NT2/D1 (cell line): ENCODE data around the gene PDZRN3.

Experiments used
- DNase-seq: peaks from one replicate; pipeline ENCODE4 v3.0.0-alpha.2; 2011; ENCODE audit warnings: low read depth, low spot score
- H3K27me3 ChIP-seq: 2 replicates; pipeline ENCODE4 v1.6.0; 2011; ENCODE audit warnings: mild to moderate bottlenecking; ENCODE audit not compliant: insufficient read length, insufficient read depth
- H3K36me3 ChIP-seq: 2 replicates; pipeline ENCODE4 v1.6.1; 2011; ENCODE audit warnings: mild to moderate bottlenecking, low read length, mixed read lengths; ENCODE audit not compliant: insufficient read depth, insufficient read length
- H3K4me1 ChIP-seq: 2 replicates; pipeline ENCODE4 v1.5.1; 2011; ENCODE audit not compliant: insufficient read depth, insufficient read length
- H3K4me3 ChIP-seq: 2 replicates; pipeline ENCODE4 v1.5.1; 2011; ENCODE audit warnings: low read depth; ENCODE audit not compliant: insufficient read length
- H3K9ac ChIP-seq: 2 replicates; pipeline ENCODE4 v1.6.0; 2011; ENCODE audit warnings: low read depth; ENCODE audit not compliant: insufficient read length
- H3K9me3 ChIP-seq: 2 replicates; pipeline ENCODE4 v1.5.1; 2011; ENCODE audit warnings: mild to moderate bottlenecking, low read length; ENCODE audit not compliant: insufficient read depth
- SUZ12 ChIP-seq: IDR thresholded peaks from 2 replicates; pipeline ENCODE4 v1.6.1; 2011; ENCODE audit not compliant: insufficient read length, insufficient read depth; ENCODE audit errors: extremely low read depth
- YY1 ChIP-seq: IDR thresholded peaks from 2 replicates; pipeline ENCODE4 v1.6.1; 2011; ENCODE audit not compliant: insufficient read length, insufficient read depth
- ZNF274 ChIP-seq: IDR thresholded peaks from 2 replicates; pipeline ENCODE4 v1.6.1; 2011; ENCODE audit warnings: mild to moderate bottlenecking, low read depth, low read length

PDZRN3 gene

GRCh38 chr3:73536952-73537351, 87.8 kb downstream of the PDZRN3 start:
- no peaks in the 10 kb centered on the region for H3K4me1 ChIP-seq
- H3K27me3 ChIP-seq = no peaks in the 10 kb centered on the region
- H3K36me3 ChIP-seq = no peaks in the 10 kb centered on the region
- H3K4me3 ChIP-seq = no peak overlapping the region
- DNase-seq = no peak
- no peaks in the 10 kb centered on the region for H3K9me3 ChIP-seq
- H3K9ac ChIP-seq = no peak overlapping the region
- TF ChIP-seq YY1 = no peak
- no peak for TF ChIP-seq ZNF274

DNA sequence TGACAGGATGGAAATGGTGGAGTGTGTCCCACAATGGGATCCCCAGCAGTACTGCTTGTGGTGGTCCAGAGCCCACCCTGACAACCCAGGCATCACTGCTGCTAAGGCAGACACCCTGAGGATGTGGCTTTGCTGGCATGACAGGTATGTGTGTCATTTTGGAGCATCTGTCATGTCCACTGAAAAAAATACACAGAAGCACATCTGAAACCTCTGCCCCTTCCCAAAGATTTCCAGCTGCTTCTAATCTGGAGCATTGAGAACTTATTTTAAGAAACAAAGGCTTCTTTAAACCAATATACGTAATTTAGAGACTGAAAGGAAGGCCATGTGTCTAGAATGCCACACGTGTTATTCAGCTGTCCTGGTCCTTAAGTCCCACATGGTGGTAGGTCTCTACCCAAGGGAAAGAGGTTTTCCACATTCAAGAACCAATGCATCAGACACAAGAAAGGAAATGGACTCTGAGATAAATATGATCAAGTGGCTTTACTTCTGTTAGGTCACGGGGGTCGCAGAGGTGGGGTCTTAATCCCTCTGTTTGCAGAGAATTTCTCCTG, 88.3 kb downstream of the PDZRN3 start:
- Histone ChIP-seq H3K4me3 (no peak overlapping the region), H3K9me3 (no peaks in the 10 kb centered on the region), H3K9ac (no peak overlapping the region), H3K4me1 (no peaks in the 10 kb centered on the region), H3K36me3 (no peaks in the 10 kb centered on the region), H3K27me3 (no peaks in the 10 kb centered on the region)
- TF ChIP-seq ZNF274 = no peak
- TF ChIP-seq SUZ12 = no peak
- TF ChIP-seq YY1 = no peak
- no peak for DNase-seq

- no peak overlapping the region for H3K4me3 ChIP-seq
- H3K27me3 ChIP-seq = no peaks in the 10 kb centered on the region
- no peaks in the 10 kb centered on the region for H3K4me1 ChIP-seq
- H3K36me3 ChIP-seq = no peaks in the 10 kb centered on the region
- no peaks in the 10 kb centered on the region for H3K9me3 ChIP-seq
- H3K9ac ChIP-seq = no peak overlapping the region
- TF ChIP-seq ZNF274 (no peak), SUZ12 (no peak), YY1 (no peak)
- DNase-seq = no peak
Observed at GRCh38 chr3:73535931-73536330, 88.8 kb downstream of the PDZRN3 start.

DNA sequence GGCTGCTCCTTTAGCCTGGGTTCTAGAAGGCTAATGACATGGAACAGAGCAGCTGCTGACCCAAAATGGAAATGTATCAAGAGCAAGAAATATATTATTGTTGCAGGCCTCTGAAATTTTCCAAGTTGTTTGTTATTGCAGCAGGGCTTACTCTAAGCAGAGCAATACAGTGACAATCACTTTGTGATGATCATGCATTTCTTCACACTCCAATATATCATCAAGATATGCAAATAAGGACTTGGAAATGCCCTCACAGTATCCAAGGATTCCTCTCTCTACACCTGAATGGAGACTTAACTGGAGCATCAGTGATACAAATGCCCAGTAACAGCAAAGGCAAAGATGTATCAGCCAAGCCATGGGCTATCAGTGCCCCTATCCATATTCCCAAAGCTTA, 89.6 kb downstream of the PDZRN3 start:
- TF ChIP-seq SUZ12 = no peak
- no peak for TF ChIP-seq YY1
- DNase-seq = no peak
- Histone ChIP-seq H3K9me3 (no peaks in the 10 kb centered on the region), H3K9ac (no peak overlapping the region), H3K27me3 (no peaks in the 10 kb centered on the region), H3K36me3 (no peaks in the 10 kb centered on the region), H3K4me3 (no peak overlapping the region), H3K4me1 (no peaks in the 10 kb centered on the region)

DNA sequence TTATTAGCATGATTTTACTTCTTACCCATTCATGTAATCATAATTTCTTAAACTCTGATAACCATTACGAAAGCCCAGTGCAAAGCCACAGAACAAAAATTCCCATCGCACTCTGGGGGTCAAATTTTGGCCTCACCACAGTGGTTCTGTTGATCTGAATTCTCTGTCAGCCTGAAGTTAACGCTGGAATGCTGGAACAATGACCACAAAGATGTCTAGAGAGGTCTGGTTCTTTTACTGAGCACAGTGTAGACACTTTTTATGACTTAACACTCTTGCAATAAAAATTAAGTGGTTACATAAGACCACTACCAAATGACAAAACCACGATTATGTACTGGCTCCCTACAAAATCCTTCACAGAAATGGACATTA, 94.7 kb downstream of the PDZRN3 start:
- no peaks in the 10 kb centered on the region for H3K4me1 ChIP-seq
- H3K36me3 ChIP-seq = no peaks in the 10 kb centered on the region

DNA sequence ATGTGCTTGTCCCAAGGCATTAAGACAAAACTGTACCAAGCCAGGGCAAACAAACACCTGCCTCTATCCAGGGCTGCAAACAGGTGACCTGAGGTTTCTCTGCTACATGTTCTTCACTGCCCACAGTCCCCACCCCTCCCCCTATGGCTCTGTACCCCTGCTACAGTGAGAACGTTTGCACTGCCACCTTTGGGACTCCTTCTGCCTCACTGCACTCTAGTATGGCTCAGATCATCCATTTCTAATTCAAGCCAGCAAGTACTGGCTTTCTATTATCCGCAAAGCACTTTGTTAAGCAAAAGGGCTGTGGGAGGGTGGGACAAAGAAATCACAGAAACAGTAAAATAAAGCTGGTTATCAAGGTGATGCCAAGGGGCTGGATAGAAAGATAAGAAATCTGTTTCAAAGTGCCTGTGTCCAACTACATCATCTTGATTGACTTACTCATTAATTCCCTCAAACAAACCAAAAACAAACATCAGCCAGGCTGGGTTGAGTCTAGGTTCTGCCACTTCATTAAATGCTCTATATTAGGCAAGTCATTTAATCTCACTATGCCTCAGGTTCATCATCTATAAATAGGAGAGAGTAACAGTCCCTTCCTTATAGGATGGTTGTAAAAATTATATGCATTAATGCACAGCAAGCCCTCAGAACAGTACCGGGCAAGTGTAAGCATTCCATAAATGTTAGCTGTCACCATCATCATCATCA, 95.3 kb downstream of the PDZRN3 start:
- no peak overlapping the region for H3K4me3 ChIP-seq
- no peak for DNase-seq
- H3K36me3 ChIP-seq = no peaks in the 10 kb centered on the region
- no peaks in the 10 kb centered on the region for H3K27me3 ChIP-seq
- no peak overlapping the region for H3K9ac ChIP-seq
- no peaks in the 10 kb centered on the region for H3K9me3 ChIP-seq
- TF ChIP-seq YY1 (no peak), ZNF274 (no peak), SUZ12 (no peak)
- no peaks in the 10 kb centered on the region for H3K4me1 ChIP-seq

More for the DNA sequence above, 94.7 kb downstream of the PDZRN3 start:
- Histone ChIP-seq H3K9ac (no peak overlapping the region), H3K27me3 (no peaks in the 10 kb centered on the region), H3K4me3 (no peak overlapping the region), H3K9me3 (no peaks in the 10 kb centered on the region)
- TF ChIP-seq ZNF274 (no peak), YY1 (no peak), SUZ12 (no peak)
- DNase-seq = no peak

GRCh38 chr3:73525591-73525990, 99.2 kb downstream of the PDZRN3 start:
- H3K4me1 ChIP-seq = no peaks in the 10 kb centered on the region
- H3K9ac ChIP-seq = no peak overlapping the region
- H3K27me3 ChIP-seq = no peaks in the 10 kb centered on the region
- H3K4me3 ChIP-seq = no peak overlapping the region
- TF ChIP-seq ZNF274 (no peak), SUZ12 (no peak), YY1 (no peak)
- H3K36me3 ChIP-seq = no peaks in the 10 kb centered on the region
- DNase-seq = no peak
- H3K9me3 ChIP-seq = no peaks in the 10 kb centered on the region

GRCh38 chr3:73523661-73524060, 101.1 kb downstream of the PDZRN3 start:
- DNase-seq = no peak
- Histone ChIP-seq H3K4me3 (no peak overlapping the region), H3K9me3 (no peaks in the 10 kb centered on the region), H3K4me1 (no peaks in the 10 kb centered on the region), H3K27me3 (no peaks in the 10 kb centered on the region), H3K36me3 (no peaks in the 10 kb centered on the region), H3K9ac (no peak overlapping the region)
- no peak for TF ChIP-seq ZNF274
- TF ChIP-seq SUZ12 = no peak
- no peak for TF ChIP-seq YY1
